B cell (primary cell): ENCODE results near the gene PPARD. TPM values are rescaled to one million over a fixed set of nuclear protein-coding genes. Genes with fewer than 3 reads are reported as not detected.

Source experiments
- ATAC-seq: fragments of 200-7000 bp; cut with Tn5 transposase; one replicate; pipeline ENCODE4 v1.10.0; 2021; ENCODE audit warnings: low read depth, mild to moderate bottlenecking, moderate number of reproducible peaks, moderate library complexity
- CTCF ChIA-PET: fragments of 350-600 bp; sonication (Branson Sonifier 250); formaldehyde crosslinking; loops from one replicate; lab custom pipeline; 2021; ENCODE audit warnings: antibody characterized with exemption, inconsistent platforms; lab: Charles Lee
- POLR2A ChIA-PET: fragments of 350-600 bp; sonication (Branson Sonifier 250); formaldehyde crosslinking; loops from one replicate; lab custom pipeline; 2021; ENCODE audit warnings: antibody characterized with exemption; lab: Charles Lee
- DNase-seq: peaks from one replicate; pipeline ENCODE4 v3.0.0; 2013
- H2AFZ ChIP-seq: 2 replicates; pipeline ENCODE4 v1.6.1; 2012; ENCODE audit warnings: mild to moderate bottlenecking, low read depth, low read length; ENCODE audit not compliant: insufficient read depth, poor library complexity, severe bottlenecking
- H3K27ac ChIP-seq, 2 donors: 1 replicate in 1 of 2; 2 replicates in 1 of 2; pipeline ENCODE4 v1.5.1; 2012 to 2013; ENCODE audit warnings: low read length in 2 of 2, mild to moderate bottlenecking in 2 of 2, moderate library complexity in 1 of 2
- H3K27me3 ChIP-seq, 4 experiments: fragments of 200-600 bp in 1 of 4; sonication (generic) in 1 of 4; replicated peaks in 1 of 4; 1 replicate in 2 of 4; 2 replicates in 2 of 4; pipeline versions ENCODE4 v1.6.1 to v1.7.0; 2013 to 2016; ENCODE audit warnings: low read length in 3 of 4, mild to moderate bottlenecking in 2 of 4, mixed read lengths in 1 of 4, moderate library complexity in 1 of 4; ENCODE audit not compliant: insufficient read depth in 4 of 4, control insufficient read depth in 3 of 4; ENCODE audit errors: control extremely low read depth in 1 of 4
- H3K36me3 ChIP-seq, 2 experiments: replicated peaks in 1 of 2; 1 replicate in 1 of 2; 2 replicates in 1 of 2; pipeline versions ENCODE4 v1.6.1 to v1.7.1; 2013; ENCODE audit warnings: low read length in 1 of 2; ENCODE audit not compliant: insufficient read depth in 2 of 2, control insufficient read depth in 1 of 2; ENCODE audit errors: control extremely low read depth in 1 of 2, extremely low read depth in 1 of 2
- H3K4me1 ChIP-seq, 2 donors: fragments of 200-600 bp in 1 of 2; sonication (generic) in 1 of 2; 1 replicate in 1 of 2; 2 replicates in 1 of 2; pipeline versions ENCODE4 v1.5.1 to v1.6.1; 2013 to 2017; ENCODE audit warnings: low read length in 2 of 2; ENCODE audit not compliant: control insufficient read depth in 2 of 2, insufficient read depth in 2 of 2
- H3K4me2 ChIP-seq: replicated peaks from 2 replicates; pipeline ENCODE3; 2012; ENCODE audit warnings: mild to moderate bottlenecking, low read depth, low read length; ENCODE audit not compliant: poor library complexity, severe bottlenecking
- H3K4me3 ChIP-seq, 5 experiments: fragments of 200-600 bp in 1 of 5; sonication (generic) in 1 of 5; 1 replicate in 3 of 5; 2 replicates in 2 of 5; pipeline versions ENCODE4 v1.5.1 to v1.7.0; 2011 to 2016; ENCODE audit warnings: low read length in 4 of 5, mild to moderate bottlenecking in 4 of 5, low read depth in 2 of 5, control low read depth in 1 of 5, moderate library complexity in 1 of 5; ENCODE audit not compliant: insufficient read depth in 1 of 5; ENCODE audit errors: control extremely low read depth in 1 of 5, extremely low read depth in 1 of 5
- H3K79me2 ChIP-seq: fragments of 200-600 bp; sonication (generic); one replicate; pipeline ENCODE4 v1.6.0; 2016; ENCODE audit warnings: low read length; ENCODE audit not compliant: control insufficient read depth, insufficient read depth
- H3K9ac ChIP-seq: fragments of 200-600 bp; sonication (generic); 2 replicates; pipeline ENCODE4 v1.6.1; 2017; ENCODE audit warnings: mild to moderate bottlenecking, low read length, moderate library complexity
- H3K9me3 ChIP-seq, 3 donors: one replicate each; pipeline versions ENCODE4 v1.6.1 to v1.7.1; 2013; ENCODE audit warnings: low read length in 2 of 3; ENCODE audit not compliant: control insufficient read depth in 2 of 3, insufficient read depth in 1 of 3; ENCODE audit errors: control extremely low read depth in 1 of 3
- H4K20me1 ChIP-seq: 2 replicates; pipeline ENCODE4 v1.6.0; 2012; ENCODE audit warnings: mild to moderate bottlenecking, low read length; ENCODE audit not compliant: insufficient read depth, control insufficient read depth, poor library complexity, severe bottlenecking
- H3K27ac Mint-ChIP-seq: one replicate; pipeline ENCODE4 v1.8.0; 2021; ENCODE audit warnings: mixed read lengths
- H3K27me3 Mint-ChIP-seq: one replicate; pipeline ENCODE4 v1.8.0; 2021; ENCODE audit warnings: mixed read lengths
- H3K4me1 Mint-ChIP-seq: one replicate; pipeline ENCODE4 v1.8.0; 2021; ENCODE audit warnings: mixed read lengths
- H3K4me3 Mint-ChIP-seq: one replicate; pipeline ENCODE4 v1.8.0; 2021; ENCODE audit warnings: mixed read lengths
- H3K9me3 Mint-ChIP-seq: one replicate; pipeline ENCODE4 v1.8.0; 2022; ENCODE audit warnings: mixed read lengths; ENCODE audit not compliant: insufficient read depth
- EZH2 ChIP-seq: IDR thresholded peaks from 2 replicates; pipeline ENCODE4 v1.6.1; 2012; ENCODE audit warnings: borderline replicate concordance, low read depth, mild to moderate bottlenecking, moderate library complexity, low read length; ENCODE audit not compliant: insufficient read depth, poor library complexity, severe bottlenecking
- WGBS: methylation state at CpG from one replicate; pipeline ENCODE4 v1.1.5; 2013; ENCODE audit warnings: missing lambda C conversion rate; ENCODE audit not compliant: insufficient coverage; 5-methylcytosine and 5-hydroxymethylcytosine counted together
- intact Hi-C: fragments of 100-400 bp; cut with micrococcal nuclease; formaldehyde crosslinking; loops from one replicate; pipeline ENCODE4 v1.10.0; 2022
- polyA plus RNA-seq: library from polyadenylated mRNA; depleted of rRNA; stranded (reverse); fragments of >200 nt; gene quantifications from 2 replicates; pipeline ENCODE4 v1.2.3, GENCODE V29; 2012
- total RNA-seq, 2 donors: library from RNA; stranded (reverse); fragments of 120-200 nt in 1 of 2; gene quantifications; 1 replicate in 1 of 2; 2 replicates in 1 of 2; pipeline versions ENCODE4 v1.2.3 to v1.2.4, GENCODE V29; 2013 to 2022
- TF ChIP-seq, protein P1 (sequence below): fragments of 200-600 bp; IDR thresholded peaks from one replicate; pipeline ENCODE4 v1.8.0; 2022; ENCODE audit warnings: antibody characterized with exemption, mild to moderate bottlenecking

The PPARD gene
- total and polyA plus RNA-seq, 2 donors (not counting 1 experiment from before 2014, with no cell fraction given) = 37.9 to 38.9 TPM

DNA sequence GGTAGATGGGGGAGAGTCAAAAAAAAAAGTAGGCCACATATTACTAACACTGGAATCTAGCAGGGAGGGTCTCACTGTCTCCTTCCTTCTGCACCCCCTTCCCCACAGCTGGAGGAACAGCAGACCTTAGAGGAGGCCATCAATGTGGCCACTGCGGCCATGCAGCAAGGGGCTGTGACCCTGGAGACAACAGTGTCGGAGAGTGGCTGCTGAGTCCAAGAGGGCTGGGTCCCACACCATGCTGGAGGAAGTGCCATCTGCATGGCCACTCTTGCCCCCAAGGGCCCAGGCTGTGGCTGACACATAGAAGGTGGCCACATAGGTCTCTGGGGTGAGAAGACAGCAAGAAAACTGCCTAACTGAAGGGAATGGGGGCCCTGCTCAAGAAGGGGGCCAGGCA lies 47.3 kb upstream of the PPARD start:
- H3K9ac ChIP-seq = no peak overlapping the region

More for the DNA sequence above, 47.3 kb upstream of the PPARD start:
- POLR2A ChIA-PET = no interaction called here
- no peak for ATAC-seq
- CTCF ChIA-PET = interaction anchor here (0.6 to 13.2 kb wide), 14 partner anchors 9 to 442 kb away, joined by 3 to 301 read pairs (median 15); partner anchors contain the start of genes ARMC12, FANCE and RPL10A
- no peak for DNase-seq
- H2AFZ ChIP-seq = no peak overlapping the region
- 90% methylated on average over 2 of the region's 2 CpGs for WGBS
- Mint-ChIP-seq H3K27me3 (no peaks in the 10 kb centered on the region), H3K4me1 (peaks cover 34% of the 10 kb centered on the region), H3K4me3 (no peak overlapping the region), H3K9me3 (no peaks in the 10 kb centered on the region), H3K27ac (no peak overlapping the region)
- no peak overlapping the region for H3K27ac ChIP-seq
- no peaks in the 10 kb centered on the region for H3K27me3 ChIP-seq
- no peaks in the 10 kb centered on the region for H3K9me3 ChIP-seq
- no peak for TF ChIP-seq EZH2
- TF ChIP-seq, protein P1, sequence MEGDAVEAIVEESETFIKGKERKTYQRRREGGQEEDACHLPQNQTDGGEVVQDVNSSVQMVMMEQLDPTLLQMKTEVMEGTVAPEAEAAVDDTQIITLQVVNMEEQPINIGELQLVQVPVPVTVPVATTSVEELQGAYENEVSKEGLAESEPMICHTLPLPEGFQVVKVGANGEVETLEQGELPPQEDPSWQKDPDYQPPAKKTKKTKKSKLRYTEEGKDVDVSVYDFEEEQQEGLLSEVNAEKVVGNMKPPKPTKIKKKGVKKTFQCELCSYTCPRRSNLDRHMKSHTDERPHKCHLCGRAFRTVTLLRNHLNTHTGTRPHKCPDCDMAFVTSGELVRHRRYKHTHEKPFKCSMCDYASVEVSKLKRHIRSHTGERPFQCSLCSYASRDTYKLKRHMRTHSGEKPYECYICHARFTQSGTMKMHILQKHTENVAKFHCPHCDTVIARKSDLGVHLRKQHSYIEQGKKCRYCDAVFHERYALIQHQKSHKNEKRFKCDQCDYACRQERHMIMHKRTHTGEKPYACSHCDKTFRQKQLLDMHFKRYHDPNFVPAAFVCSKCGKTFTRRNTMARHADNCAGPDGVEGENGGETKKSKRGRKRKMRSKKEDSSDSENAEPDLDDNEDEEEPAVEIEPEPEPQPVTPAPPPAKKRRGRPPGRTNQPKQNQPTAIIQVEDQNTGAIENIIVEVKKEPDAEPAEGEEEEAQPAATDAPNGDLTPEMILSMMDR = no peak
- peaks cover 25 to 37% of the 10 kb centered on the region in 2 donors for H3K4me1 ChIP-seq
- peaks cover 0 to 52% of the 10 kb centered on the region in 2 experiments for H3K36me3 ChIP-seq
- H3K4me3 ChIP-seq = no peak overlapping the region
- peaks cover 24% of the 10 kb centered on the region for H3K79me2 ChIP-seq
- H3K4me2 ChIP-seq = no peak overlapping the region
- H4K20me1 ChIP-seq = no peaks in the 10 kb centered on the region
- intact Hi-C loops = no loop called here
